SK-N-MC (cell line): ENCODE measurements around the gene YJU2.
"Not testable (repeated sequence)": the region's sequence is repeated elsewhere in the genome, so short reads cannot be mapped to it uniquely, and the experiment has no call there.

Experiments
- DNase-seq: peaks from one replicate; pipeline ENCODE4 v3.0.0-alpha.2; 2011; ENCODE audit warnings: low read depth, low spot score
- H3K27ac ChIP-seq: fragments of 200-600 bp; sonication (generic); 2 replicates; pipeline ENCODE4 v1.5.1; 2016; ENCODE audit warnings: mixed run types
- H3K36me3 ChIP-seq: fragments of 200-600 bp; sonication (generic); 2 replicates; pipeline ENCODE4 v1.6.1; 2017; ENCODE audit warnings: antibody characterized with exemption, low read length, mixed read lengths; ENCODE audit not compliant: insufficient read depth
- H3K4me3 ChIP-seq: fragments of 200-600 bp; sonication (generic); 2 replicates; pipeline ENCODE4 v1.5.1; 2016
- H3K9ac ChIP-seq: fragments of 200-600 bp; sonication (generic); 2 replicates; pipeline ENCODE4 v1.8.0; 2017; ENCODE audit warnings: mixed run types, mixed read lengths; ENCODE audit not compliant: insufficient read length
- H3K9me3 ChIP-seq: fragments of 200-600 bp; sonication (generic); 2 replicates; pipeline ENCODE4 v1.6.1; 2017; ENCODE audit warnings: low read depth, mild to moderate bottlenecking, antibody characterized with exemption, low read length, moderate library complexity, mixed read lengths
- EZH2 ChIP-seq: fragments of 200-600 bp; sonication (generic); IDR thresholded peaks from one replicate; pipeline ENCODE4 v1.6.1; 2017; ENCODE audit warnings: antibody characterized with exemption
- FOXP2 ChIP-seq: optimal IDR thresholded peaks from 2 replicates; pipeline ENCODE3; 2011; ENCODE audit warnings: mild to moderate bottlenecking, moderate library complexity; ENCODE audit not compliant: insufficient read depth; ENCODE audit errors: extremely low read length, control extremely low read depth
- POLR2AphosphoS5 ChIP-seq: IDR thresholded peaks from 2 replicates; pipeline ENCODE4 v1.6.1; 2012; ENCODE audit warnings: mild to moderate bottlenecking, low read depth, low read length, borderline replicate concordance

Gene YJU2

DNA sequence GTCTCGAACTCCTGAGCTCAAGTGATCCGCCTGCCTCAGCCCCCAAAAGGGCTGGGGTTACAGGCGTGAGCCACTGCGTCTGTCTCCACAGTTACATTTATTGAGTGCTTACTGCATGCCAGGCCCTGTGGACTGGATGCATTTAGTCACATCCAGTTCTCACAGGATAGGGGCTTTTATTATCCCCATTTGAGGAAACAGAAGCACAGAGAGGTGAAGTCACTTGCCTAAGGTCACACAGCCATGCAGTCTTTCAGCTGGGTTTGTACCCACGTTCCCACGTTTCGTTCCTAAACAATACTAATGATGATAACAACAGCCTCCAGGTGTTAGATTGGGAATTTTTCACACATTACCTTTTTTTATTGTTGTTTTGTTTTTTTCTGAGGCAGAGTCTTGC, 26.7 kb upstream of the YJU2 start:
- no peak for DNase-seq
- Histone ChIP-seq H3K27ac (no peak overlapping the region), H3K4me3 (no peak overlapping the region), H3K9me3 (no peaks in the 10 kb centered on the region), H3K9ac (no peak overlapping the region), H3K36me3 (no peaks in the 10 kb centered on the region)
- no peak for TF ChIP-seq EZH2
- TF ChIP-seq FOXP2, result no peak
- no peak for TF ChIP-seq POLR2AphosphoS5

DNA sequence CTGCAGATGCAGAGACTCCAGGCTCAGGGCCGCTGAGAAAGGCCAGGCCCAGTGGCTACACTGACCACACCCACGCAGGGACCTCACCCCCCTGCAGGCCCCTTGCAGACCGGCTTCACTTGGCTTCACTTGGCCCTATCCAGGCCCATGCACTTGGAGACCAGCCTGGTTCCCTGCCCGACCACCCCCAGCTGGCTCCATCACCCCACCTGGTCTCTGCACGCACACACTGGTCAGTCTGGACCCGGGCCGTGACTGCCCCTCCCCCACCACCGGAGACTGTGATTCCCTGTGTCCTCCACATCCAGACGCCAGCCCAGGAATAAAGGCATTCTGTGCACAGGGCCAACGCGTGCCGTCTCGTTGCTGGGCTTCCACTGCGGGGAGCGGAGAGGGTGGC, 22.4 kb upstream of the YJU2 start:
- Histone ChIP-seq H3K36me3 (no peaks in the 10 kb centered on the region), H3K27ac (no peak overlapping the region), H3K4me3 (no peak overlapping the region), H3K9ac (no peak overlapping the region), H3K9me3 (no peaks in the 10 kb centered on the region)
- no peak for DNase-seq
- TF ChIP-seq POLR2AphosphoS5, result no peak
- no peak for TF ChIP-seq EZH2
- TF ChIP-seq FOXP2, result no peak

DNA sequence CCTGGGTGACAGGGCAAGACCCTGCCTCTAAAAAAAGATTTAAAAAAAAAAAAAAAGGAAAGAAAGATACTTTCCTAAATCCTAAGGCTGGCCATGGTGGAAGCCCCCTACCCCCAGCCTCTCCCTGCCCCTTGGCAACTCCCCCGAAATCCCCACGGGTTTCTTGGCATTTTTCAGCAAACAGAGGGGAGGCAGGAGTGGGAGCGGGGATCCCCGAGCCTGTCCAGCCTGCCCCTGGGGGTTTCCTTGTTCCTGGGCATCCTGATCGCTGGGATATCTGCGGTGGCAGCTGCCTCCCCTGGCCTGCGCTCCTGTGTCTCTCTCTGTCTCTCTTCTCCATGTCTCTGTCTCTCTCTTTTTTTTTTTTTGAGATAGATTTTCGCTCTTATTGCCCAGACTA, 21.0 kb upstream of the YJU2 start:
- H3K27ac ChIP-seq, result no peak overlapping the region
- no peak for TF ChIP-seq POLR2AphosphoS5
- TF ChIP-seq EZH2, result no peak
- no peak for TF ChIP-seq FOXP2
- H3K9me3 ChIP-seq, result no peaks in the 10 kb centered on the region
- H3K4me3 ChIP-seq, result no peak overlapping the region
- H3K9ac ChIP-seq, result no peak overlapping the region
- no peaks in the 10 kb centered on the region for H3K36me3 ChIP-seq
- no peak for DNase-seq

DNA sequence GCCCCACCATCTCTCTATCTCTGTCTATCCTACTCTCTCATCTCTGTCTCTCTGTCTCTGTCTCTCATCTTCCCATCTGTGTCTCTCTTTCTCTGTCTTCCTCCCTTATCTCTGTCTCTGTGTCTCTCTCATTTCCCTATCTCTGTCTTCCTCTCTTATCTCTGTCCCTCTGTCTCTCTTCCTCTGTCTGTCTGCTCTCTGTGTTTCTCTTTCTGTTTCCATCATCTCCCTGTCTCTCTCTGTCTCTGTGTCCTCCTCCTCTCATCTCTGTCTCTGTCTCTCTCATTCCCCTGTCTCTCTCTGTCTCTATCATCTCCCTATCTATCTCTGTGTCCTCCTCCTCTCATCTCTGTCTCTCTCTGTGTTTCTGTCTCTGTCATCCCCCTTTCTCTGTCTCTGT, 19.1 kb upstream of the YJU2 start:
- TF ChIP-seq EZH2, result no peak
- no peak for TF ChIP-seq FOXP2
- TF ChIP-seq POLR2AphosphoS5, result no peak
- H3K9me3 ChIP-seq, result no peaks in the 10 kb centered on the region
- H3K27ac ChIP-seq, result no peak overlapping the region
- no peak overlapping the region for H3K9ac ChIP-seq
- no peaks in the 10 kb centered on the region for H3K36me3 ChIP-seq
- H3K4me3 ChIP-seq, result no peak overlapping the region
- no peak for DNase-seq

DNA sequence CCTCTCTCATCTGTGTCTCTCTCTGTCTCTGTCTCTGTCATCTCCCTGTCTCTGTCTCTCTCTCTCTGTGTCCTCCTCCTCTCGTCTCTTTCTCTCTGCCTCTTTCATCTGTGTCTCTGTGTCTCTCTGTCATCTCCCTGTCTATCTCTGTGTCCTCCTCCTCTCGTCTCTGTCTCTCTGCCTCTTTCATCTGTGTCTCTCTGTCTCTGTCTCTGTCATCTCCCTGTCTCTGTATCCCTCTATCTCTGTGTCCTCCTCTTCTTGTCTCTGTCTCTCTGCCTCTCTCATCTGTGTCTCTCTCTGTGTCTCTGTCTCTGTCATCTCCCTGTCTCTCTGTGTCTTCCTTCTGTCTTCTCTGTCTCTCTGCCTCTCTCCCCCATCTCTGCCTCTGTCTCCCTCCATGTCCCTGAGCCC, 18.1 kb upstream of the YJU2 start:
- Histone ChIP-seq H3K4me3 (no peak overlapping the region), H3K27ac (no peak overlapping the region), H3K9me3 (no peaks in the 10 kb centered on the region), H3K9ac (no peak overlapping the region), H3K36me3 (no peaks in the 10 kb centered on the region)
- no peak for DNase-seq
- TF ChIP-seq FOXP2 (no peak), POLR2AphosphoS5 (no peak), EZH2 (no peak)

DNA sequence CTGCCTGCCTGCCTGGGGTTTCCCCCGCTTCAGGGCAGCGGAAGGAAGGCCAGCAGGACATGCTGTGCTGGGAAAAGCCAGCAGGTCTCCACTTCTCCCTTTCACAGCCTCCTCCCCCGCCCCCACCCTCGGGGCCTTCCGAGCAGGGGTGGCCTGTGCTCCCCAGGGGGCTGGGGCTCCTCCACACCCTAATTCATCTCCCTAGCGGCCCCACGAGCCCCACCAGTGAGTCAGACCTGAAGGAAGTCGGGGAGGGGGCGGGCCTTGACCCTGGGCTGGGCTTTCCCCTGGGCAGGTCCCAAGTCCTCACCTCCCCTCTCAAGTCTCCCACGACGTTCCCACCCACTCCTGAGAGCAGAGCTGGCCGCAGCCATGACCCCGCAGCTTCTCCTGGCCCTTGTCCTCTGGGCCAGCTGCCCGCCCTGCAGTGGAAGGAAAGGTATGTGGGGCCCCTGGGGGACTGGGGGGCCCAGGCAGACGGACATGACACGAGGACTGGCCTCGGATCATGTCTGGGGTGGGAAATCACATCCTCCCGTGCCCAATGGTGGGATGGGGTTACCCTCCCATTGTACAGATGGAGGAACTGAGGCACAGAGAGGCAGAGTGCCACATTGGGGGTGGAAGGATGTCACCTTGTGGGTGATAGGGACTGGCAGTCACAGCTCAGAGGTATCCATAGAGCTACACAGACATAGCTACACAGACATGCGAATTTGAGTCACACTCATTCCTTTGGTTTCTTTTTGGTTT, 17.5 kb upstream of the YJU2 start, which contains the start of gene EBI3:
TSS of gene EBI3 (plus strand) at position 345 of the 753 bp plus-strand sequence. CDS start at position 373, 28 bp downstream.
- Histone ChIP-seq H3K4me3 (no peak within 1 kb of the TSS), H3K9ac (no peak within 1 kb of the TSS), H3K27ac (no peak within 1 kb of the TSS), H3K36me3 (no peaks in the 10 kb centered on the region), H3K9me3 (no peaks in the 10 kb centered on the region)
- no peak for DNase-seq
- TF ChIP-seq FOXP2, result no peak
- TF ChIP-seq EZH2, result no peak
- TF ChIP-seq POLR2AphosphoS5, result no peak

DNA sequence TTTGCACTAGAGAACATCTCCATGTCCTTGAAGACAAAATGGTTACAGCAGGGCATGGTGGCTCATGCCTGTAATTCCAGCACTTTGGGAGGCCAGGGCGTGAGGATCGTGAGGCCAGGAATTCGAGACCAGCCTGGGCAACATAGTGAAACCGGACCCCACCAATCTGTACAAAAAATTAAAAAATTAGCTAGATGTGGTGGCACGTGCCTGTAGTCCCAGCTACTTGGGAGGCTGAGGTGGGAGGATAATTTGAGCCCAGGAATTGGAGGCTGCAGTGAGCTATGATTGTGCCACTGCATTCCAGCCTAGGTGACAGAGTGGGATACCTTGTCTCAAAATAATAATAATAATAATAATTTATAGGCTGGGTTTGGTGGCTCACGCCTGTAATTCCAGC, 16.6 kb upstream of the YJU2 start:
- H3K9me3 ChIP-seq, H3K27ac ChIP-seq, H3K9ac ChIP-seq: not testable (repeated sequence)

DNA sequence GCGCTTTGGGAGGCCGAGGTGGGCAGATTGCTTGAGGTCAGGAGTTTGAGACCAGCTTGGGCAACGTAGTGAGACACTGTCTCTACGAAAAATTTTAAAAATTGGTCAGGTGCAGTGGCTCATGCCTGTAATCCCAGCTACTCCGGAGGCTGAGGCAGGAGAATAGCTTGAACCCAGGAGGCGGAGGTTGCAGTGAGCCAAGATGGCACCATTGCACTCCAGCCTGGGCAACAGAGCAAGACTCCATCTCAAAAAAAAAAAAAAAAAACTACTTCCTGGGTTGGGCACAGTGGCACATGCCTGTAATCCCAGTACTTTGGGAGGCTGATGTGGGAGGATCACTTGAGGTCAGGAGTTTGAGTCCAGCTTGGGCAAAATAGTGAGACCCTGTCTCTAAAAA, 15.4 kb upstream of the YJU2 start:
- not testable (repeated sequence) for H3K9me3 ChIP-seq, DNase-seq, H3K4me3 ChIP-seq, H3K36me3 ChIP-seq, H3K27ac ChIP-seq, H3K9ac ChIP-seq

More for the DNA sequence above, 16.6 kb upstream of the YJU2 start:
- H3K4me3 ChIP-seq, DNase-seq, H3K36me3 ChIP-seq: not testable (repeated sequence)

DNA sequence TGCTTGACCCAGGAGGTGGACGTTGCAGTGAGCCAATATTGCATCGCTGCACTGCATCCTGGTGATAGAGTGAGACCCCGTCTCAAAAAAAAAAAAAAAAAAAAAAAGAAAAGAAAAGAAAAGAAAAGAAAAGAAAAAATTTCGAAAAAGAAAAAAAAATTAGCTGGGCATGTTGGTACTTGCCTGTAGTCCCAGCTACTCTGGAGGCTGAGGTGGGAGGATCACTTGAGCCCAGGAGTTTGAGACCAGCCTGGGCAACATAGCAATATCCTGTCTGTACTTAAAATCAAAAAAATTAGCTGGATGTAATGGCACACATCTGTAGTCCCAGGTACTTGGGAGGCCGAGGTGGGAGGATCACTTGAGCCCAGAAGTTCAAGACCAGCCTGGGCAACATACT, 14.7 kb upstream of the YJU2 start:
- not testable (repeated sequence) for H3K36me3 ChIP-seq, H3K9ac ChIP-seq, H3K9me3 ChIP-seq, DNase-seq, H3K4me3 ChIP-seq, H3K27ac ChIP-seq
